Uterus (tissue), 4 donors: ENCODE measurements around the gene TYW1. TPM values are rescaled to one million over a fixed set of nuclear protein-coding genes. Genes with fewer than 3 reads are reported as not detected.
"Not testable (repeated sequence)": the region's sequence is repeated elsewhere in the genome, so short reads cannot be mapped to it uniquely, and the experiment has no call there.

Experiments used
- DNase-seq, 2 donors: peaks; one replicate each; pipeline ENCODE4 v3.0.0-alpha.2; 2019 to 2020
- H3K27ac ChIP-seq, 2 donors: fragments of 200-600 bp; sonication (generic); 1 replicate in 1 of 2; 2 replicates in 1 of 2; pipeline ENCODE4 v1.5.1; 2016 to 2018
- H3K27me3 ChIP-seq, 2 donors: fragments of 200-600 bp; sonication (generic); one replicate each; pipeline ENCODE4 v1.5.1; 2018 to 2019; ENCODE audit warnings: control low read depth in 1 of 2
- H3K36me3 ChIP-seq, 2 donors: fragments of 200-600 bp; sonication (generic); one replicate each; pipeline ENCODE4 v1.5.1; 2019; ENCODE audit warnings: control low read depth in 1 of 2
- H3K4me1 ChIP-seq, 2 donors: fragments of 200-600 bp; sonication (generic); one replicate each; pipeline ENCODE4 v1.5.1; 2018 to 2019; ENCODE audit warnings: control low read depth in 1 of 2
- H3K4me3 ChIP-seq, 2 donors: fragments of 200-600 bp; sonication (generic); 1 replicate in 1 of 2; 2 replicates in 1 of 2; pipeline ENCODE4 v1.5.1; 2018 to 2019; ENCODE audit warnings: mild to moderate bottlenecking in 1 of 2
- H3K9me3 ChIP-seq, 2 donors: fragments of 200-600 bp; sonication (generic); one replicate each; pipeline ENCODE4 v1.5.1; 2019; ENCODE audit warnings: control low read depth in 1 of 2
- intact Hi-C: fragments of 100-400 bp; cut with DNase I; formaldehyde crosslinking; loops from one replicate; pipeline ENCODE4 v1.15.1; 2023; ENCODE audit warnings: low total_unique reads
- total RNA-seq, 4 donors: library from RNA; depleted of rRNA in 3 of 4; stranded (reverse); fragments of >200 nt in 3 of 4; gene quantifications; one replicate each; pipeline versions ENCODE4 v1.1.0 to v1.2.4, GENCODE V29; 2014 to 2023
- TF ChIP-seq, protein P1 (sequence below), 4 experiments: fragments of 200-600 bp in 2 of 4; fragments of 450-650 bp in 2 of 4; sonication (generic) in 2 of 4; IDR thresholded peaks; one replicate each; pipeline ENCODE4 v1.5.1; 2016 to 2019; ENCODE audit warnings: antibody characterized with exemption in 4 of 4, mild to moderate bottlenecking in 2 of 4, moderate library complexity in 1 of 4
- donor health status: DM: yes; HTN: yes; CAD: no.

The TYW1 gene
- total RNA-seq, 4 donors from 2014 or later = 28.1 to 57.9 (median 36.4) TPM

- DNase-seq, H3K9me3 ChIP-seq, H3K4me1 ChIP-seq, H3K27me3 ChIP-seq, H3K36me3 ChIP-seq, H3K4me3 ChIP-seq, H3K27ac ChIP-seq, intact Hi-C loops: not testable (repeated sequence)
- TF ChIP-seq, protein P1, sequence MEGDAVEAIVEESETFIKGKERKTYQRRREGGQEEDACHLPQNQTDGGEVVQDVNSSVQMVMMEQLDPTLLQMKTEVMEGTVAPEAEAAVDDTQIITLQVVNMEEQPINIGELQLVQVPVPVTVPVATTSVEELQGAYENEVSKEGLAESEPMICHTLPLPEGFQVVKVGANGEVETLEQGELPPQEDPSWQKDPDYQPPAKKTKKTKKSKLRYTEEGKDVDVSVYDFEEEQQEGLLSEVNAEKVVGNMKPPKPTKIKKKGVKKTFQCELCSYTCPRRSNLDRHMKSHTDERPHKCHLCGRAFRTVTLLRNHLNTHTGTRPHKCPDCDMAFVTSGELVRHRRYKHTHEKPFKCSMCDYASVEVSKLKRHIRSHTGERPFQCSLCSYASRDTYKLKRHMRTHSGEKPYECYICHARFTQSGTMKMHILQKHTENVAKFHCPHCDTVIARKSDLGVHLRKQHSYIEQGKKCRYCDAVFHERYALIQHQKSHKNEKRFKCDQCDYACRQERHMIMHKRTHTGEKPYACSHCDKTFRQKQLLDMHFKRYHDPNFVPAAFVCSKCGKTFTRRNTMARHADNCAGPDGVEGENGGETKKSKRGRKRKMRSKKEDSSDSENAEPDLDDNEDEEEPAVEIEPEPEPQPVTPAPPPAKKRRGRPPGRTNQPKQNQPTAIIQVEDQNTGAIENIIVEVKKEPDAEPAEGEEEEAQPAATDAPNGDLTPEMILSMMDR (IDR thresholded peaks at IDR 0.05) = peak in 1 of 4 experiments; percentile 32
Measured at GRCh38 chr7:67176730-67177129, 180.1 kb downstream of the TYW1 start.

GRCh38 chr7:67178915-67179688, 182.5 kb downstream of the TYW1 start:
- intact Hi-C loops, H3K36me3 ChIP-seq, H3K9me3 ChIP-seq, H3K27me3 ChIP-seq, H3K4me3 ChIP-seq, H3K27ac ChIP-seq, H3K4me1 ChIP-seq, DNase-seq: not testable (repeated sequence)

DNA sequence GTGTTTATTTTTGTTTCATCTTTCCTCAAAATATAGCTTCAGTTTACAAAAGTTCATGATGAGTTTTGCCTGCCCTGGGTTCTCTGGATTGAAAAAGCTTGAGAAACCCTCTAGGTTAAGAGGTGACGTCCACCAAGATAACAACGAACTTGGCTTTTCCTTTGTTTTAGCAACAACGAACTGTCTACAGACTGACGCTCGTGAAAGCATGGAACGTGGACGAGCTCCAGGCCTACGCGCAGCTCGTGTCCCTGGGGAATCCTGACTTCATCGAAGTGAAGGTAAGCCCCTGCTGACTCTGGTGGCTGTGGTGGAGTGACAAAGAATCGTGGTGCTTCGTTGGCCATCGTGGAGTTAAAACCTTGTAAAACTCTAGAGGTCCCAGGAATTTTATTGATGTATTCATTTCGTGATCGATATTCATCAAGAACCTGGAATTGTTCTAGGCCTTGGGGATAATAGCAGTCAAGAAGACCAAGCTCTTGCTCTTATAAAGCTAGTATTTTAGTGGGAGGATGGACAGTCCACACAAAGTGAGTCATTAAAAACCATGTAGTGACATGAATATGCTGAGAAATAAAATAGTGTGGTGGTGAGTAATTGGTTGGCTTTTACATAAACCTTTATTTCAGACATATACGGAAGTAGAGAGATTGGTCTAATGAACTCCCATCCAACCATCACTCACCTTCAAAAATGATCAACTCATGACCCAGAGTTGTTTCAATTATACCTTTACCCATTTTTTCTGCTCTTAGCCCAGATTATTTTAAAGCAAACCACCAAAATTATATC, 186.5 kb downstream of the TYW1 start:
- DNase-seq, H3K36me3 ChIP-seq, H3K4me3 ChIP-seq, H3K27me3 ChIP-seq, H3K27ac ChIP-seq, intact Hi-C loops, H3K4me1 ChIP-seq, H3K9me3 ChIP-seq: not testable (repeated sequence)

GRCh38 chr7:67184912-67185659, 188.5 kb downstream of the TYW1 start:
- H3K36me3 ChIP-seq, H3K4me3 ChIP-seq, H3K27me3 ChIP-seq, intact Hi-C loops, H3K4me1 ChIP-seq, H3K9me3 ChIP-seq, DNase-seq: not testable (repeated sequence)
- H3K27ac ChIP-seq = peak overlapping the region in 1 of 2 donors; percentile 59

GRCh38 chr7:67185660-67186129, 189.1 kb downstream of the TYW1 start:
- intact Hi-C loops, H3K36me3 ChIP-seq, H3K9me3 ChIP-seq, H3K4me1 ChIP-seq, H3K27me3 ChIP-seq, DNase-seq, H3K4me3 ChIP-seq: not testable (repeated sequence)
- H3K27ac ChIP-seq = peak overlapping the region in 1 of 2 donors; percentile 59

- H3K27me3 ChIP-seq, H3K9me3 ChIP-seq, DNase-seq, H3K27ac ChIP-seq, intact Hi-C loops, H3K36me3 ChIP-seq, H3K4me1 ChIP-seq, H3K4me3 ChIP-seq: not testable (repeated sequence)
Measured at GRCh38 chr7:67189160-67189559, 192.5 kb downstream of the TYW1 start.

GRCh38 chr7:67189801-67190465, 193.3 kb downstream of the TYW1 start:
- H3K36me3 ChIP-seq, DNase-seq, H3K9me3 ChIP-seq, H3K27me3 ChIP-seq, H3K27ac ChIP-seq, intact Hi-C loops, H3K4me1 ChIP-seq, H3K4me3 ChIP-seq: not testable (repeated sequence)

- H3K4me1 ChIP-seq, H3K27ac ChIP-seq, H3K27me3 ChIP-seq, H3K9me3 ChIP-seq, intact Hi-C loops, H3K36me3 ChIP-seq, H3K4me3 ChIP-seq, DNase-seq: not testable (repeated sequence)
Measured at GRCh38 chr7:67191002-67191720, 194.5 kb downstream of the TYW1 start.

DNA sequence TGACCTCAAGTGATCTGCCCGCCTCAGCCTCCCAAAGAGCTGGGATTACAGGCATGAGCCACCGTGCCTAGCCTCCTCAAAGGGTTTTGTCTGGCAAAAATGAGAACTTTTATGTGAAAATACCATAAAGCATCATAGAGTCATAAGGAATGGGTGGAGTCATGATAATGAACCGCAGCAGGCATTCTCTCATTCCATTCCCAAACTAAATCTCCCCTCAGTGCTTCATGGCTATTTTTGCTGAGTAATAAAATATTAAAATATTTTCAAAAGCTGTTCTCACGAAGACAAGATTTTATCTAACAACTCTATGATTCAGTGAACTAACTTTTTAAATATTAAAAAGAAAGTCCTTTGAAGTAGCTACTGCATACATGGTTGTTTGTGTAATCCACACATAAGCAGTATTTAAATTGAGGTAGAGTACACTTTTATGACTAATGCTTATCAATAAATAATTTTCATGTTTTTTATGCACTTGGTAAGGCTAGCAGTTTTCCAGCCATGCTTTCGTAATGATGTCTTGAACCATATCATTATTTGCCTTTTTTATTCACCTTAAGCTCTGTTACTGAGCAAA, 195.6 kb downstream of the TYW1 start:
- H3K36me3 ChIP-seq, intact Hi-C loops, H3K9me3 ChIP-seq, H3K4me3 ChIP-seq, H3K4me1 ChIP-seq, H3K27ac ChIP-seq, H3K27me3 ChIP-seq, DNase-seq: not testable (repeated sequence)

DNA sequence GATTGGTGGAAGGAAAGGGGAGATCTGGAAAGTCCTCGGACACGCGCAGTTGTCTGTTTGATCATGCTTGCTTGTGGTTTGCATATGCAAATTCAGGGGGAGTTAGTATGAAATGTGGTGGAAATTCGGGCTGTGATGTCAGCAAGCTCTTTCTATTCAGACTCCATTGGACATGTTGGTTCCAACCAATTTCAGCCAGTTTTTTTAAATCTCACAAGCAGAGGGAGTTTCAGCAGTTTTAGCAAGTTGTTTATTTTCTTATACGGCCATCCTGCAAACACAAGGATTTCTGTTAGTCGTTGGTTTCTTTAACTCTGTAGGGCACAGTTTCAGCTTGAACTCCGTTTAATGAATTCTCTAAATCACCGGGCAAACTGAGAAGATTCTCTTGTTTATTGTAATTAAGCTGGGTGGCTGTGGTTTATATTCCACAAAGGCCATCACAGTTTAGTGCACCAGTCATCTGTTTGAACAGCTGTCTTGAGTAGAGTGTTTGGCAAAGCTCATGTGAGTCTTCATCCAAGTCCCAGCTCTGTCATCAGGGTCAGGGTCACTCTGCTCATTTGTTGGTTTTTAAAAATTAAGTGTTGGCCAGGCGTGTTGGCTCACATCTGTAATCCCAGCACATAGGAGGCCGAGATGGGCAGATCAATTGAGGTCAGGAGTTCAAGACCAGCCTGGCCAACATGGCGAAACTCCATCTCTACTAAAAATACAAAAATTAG, 196.4 kb downstream of the TYW1 start:
- DNase-seq, H3K4me1 ChIP-seq, H3K27me3 ChIP-seq, H3K36me3 ChIP-seq, H3K27ac ChIP-seq, H3K9me3 ChIP-seq, H3K4me3 ChIP-seq, intact Hi-C loops: not testable (repeated sequence)
